HFFc6 (cell line): ENCODE measurements around the gene WDR82. TPM values are rescaled to one million over a fixed set of nuclear protein-coding genes. Genes with fewer than 3 reads are reported as not detected.

Source experiments
- DNase-seq: peaks from one replicate; pipeline ENCODE4 v3.0.0-alpha.2; 2018
- H3K27ac Mint-ChIP-seq: 2 replicates; pipeline ENCODE4 v1.8.0; 2020; ENCODE audit warnings: mild to moderate bottlenecking, mixed read lengths
- H3K27me3 Mint-ChIP-seq: 2 replicates; pipeline ENCODE4 v1.8.0; 2021; ENCODE audit warnings: mild to moderate bottlenecking, moderate library complexity, mixed read lengths; ENCODE audit not compliant: insufficient read depth
- H3K36me3 Mint-ChIP-seq: 2 replicates; pipeline ENCODE4 v1.8.0; 2021; ENCODE audit warnings: low read depth, mixed read lengths
- H3K4me1 Mint-ChIP-seq: 2 replicates; pipeline ENCODE4 v1.8.0; 2020; ENCODE audit warnings: low read depth, mixed read lengths
- H3K4me3 Mint-ChIP-seq: 2 replicates; pipeline ENCODE4 v1.8.0; 2020; ENCODE audit warnings: mild to moderate bottlenecking, moderate library complexity, mixed read lengths
- H3K9me3 Mint-ChIP-seq: 2 replicates; pipeline ENCODE4 v1.8.0; 2020; ENCODE audit warnings: mild to moderate bottlenecking, mixed read lengths
- CTCF ChIP-seq: fragments of 200-600 bp; sonication (generic); IDR thresholded peaks from 2 replicates; pipeline ENCODE4 v1.5.0; 2021; ENCODE audit warnings: antibody characterized with exemption, mild to moderate bottlenecking
- total RNA-seq, 6 experiments: library from RNA; stranded (reverse); fragmentation: NEBNext Ultra II Directional; extraction: Animal tissue kit (Norgen Biotek cat#: 25700); gene quantifications; 2 replicates in 1 of 6; 3 replicates in 5 of 6; pipeline ENCODE4 v1.2.3, GENCODE V29; 2021

Gene WDR82
- total RNA-seq, 6 experiments from 2014 or later = 55.2 to 62.0 (median 58.6) TPM

- Mint-ChIP-seq H3K4me3 (no peak overlapping the region), H3K27ac (no peak overlapping the region), H3K27me3 (peaks cover 4% of the 10 kb centered on the region), H3K9me3 (no peaks in the 10 kb centered on the region), H3K36me3 (peaks cover 6% of the 10 kb centered on the region; the same call in 1 of the 2 replicates), H3K4me1 (no peaks in the 10 kb centered on the region)
- no peak for DNase-seq
- no peak for TF ChIP-seq CTCF
Observed at GRCh38 chr3:52230461-52230860, 48.0 kb downstream of the WDR82 start.

DNA sequence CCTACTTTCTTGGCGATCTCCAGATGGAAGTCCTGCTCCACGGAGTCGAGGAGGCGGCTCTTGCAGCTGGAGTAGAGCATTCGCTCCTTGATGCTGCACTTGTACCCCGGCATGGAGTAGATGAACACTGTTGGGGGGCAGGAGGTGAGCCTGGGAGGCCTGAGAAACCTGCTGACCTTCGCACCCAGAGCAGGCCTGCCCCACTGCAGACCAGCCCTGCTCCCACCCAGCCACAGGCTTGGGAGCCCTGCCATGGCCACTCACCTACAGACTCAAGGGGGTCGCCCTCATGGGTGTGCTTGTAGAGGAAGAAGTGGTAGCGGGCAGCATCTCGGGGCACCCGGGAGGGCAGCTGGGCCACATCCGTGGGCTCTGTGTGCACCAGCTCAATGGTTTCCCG lies 48.8 kb downstream of the WDR82 start:
- Mint-ChIP-seq H3K4me1 (no peaks in the 10 kb centered on the region), H3K27me3 (peaks cover 4% of the 10 kb centered on the region), H3K4me3 (no peak overlapping the region), H3K27ac (no peak overlapping the region), H3K9me3 (no peaks in the 10 kb centered on the region), H3K36me3 (peaks cover 6% of the 10 kb centered on the region; the same call in 1 of the 2 replicates)
- no peak for DNase-seq
- no peak for TF ChIP-seq CTCF

DNA sequence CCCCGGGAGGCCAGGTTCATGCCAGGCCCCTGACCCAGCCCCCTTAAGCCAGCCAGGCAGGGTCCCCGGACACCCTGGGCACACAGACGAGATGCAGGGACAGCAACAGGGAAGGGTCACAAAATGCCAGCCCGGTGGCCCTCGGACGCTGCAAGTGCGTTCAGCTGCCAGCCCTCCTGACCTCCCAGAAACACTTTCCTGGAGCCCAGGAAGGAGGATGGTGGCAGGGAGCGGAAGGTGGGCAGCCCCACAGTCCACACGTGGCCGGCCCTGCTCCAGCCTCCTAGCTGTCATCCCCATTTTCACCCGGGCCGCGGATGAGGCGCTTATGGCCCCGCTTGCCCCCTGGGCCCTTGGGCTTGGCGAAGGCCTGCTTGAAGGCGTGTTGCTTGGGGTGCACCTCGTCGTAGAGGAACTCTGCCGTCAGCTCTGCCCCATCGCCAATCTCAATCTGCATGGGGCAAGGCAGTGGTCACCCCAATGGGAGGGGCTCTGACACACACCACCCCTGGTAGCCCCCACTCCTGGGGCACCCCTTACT lies 49.6 kb downstream of the WDR82 start:
- TF ChIP-seq CTCF = no peak
- Mint-ChIP-seq H3K27ac (no peak overlapping the region), H3K36me3 (peaks cover 6% of the 10 kb centered on the region; the same call in 1 of the 2 replicates), H3K4me1 (no peaks in the 10 kb centered on the region), H3K4me3 (no peak overlapping the region), H3K27me3 (peaks cover 4% of the 10 kb centered on the region), H3K9me3 (no peaks in the 10 kb centered on the region)
- DNase-seq = no peak

- peaks cover 4% of the 10 kb centered on the region for H3K27me3 Mint-ChIP-seq
- H3K9me3 Mint-ChIP-seq = no peaks in the 10 kb centered on the region
- H3K27ac Mint-ChIP-seq = no peak overlapping the region
- peaks cover 6% of the 10 kb centered on the region; the same call in 1 of the 2 replicates for H3K36me3 Mint-ChIP-seq
- no peak for DNase-seq
- no peak overlapping the region for H3K4me3 Mint-ChIP-seq
- no peak for TF ChIP-seq CTCF
- no peaks in the 10 kb centered on the region for H3K4me1 Mint-ChIP-seq
Observed at GRCh38 chr3:52228266-52228665, 50.2 kb downstream of the WDR82 start.

DNA sequence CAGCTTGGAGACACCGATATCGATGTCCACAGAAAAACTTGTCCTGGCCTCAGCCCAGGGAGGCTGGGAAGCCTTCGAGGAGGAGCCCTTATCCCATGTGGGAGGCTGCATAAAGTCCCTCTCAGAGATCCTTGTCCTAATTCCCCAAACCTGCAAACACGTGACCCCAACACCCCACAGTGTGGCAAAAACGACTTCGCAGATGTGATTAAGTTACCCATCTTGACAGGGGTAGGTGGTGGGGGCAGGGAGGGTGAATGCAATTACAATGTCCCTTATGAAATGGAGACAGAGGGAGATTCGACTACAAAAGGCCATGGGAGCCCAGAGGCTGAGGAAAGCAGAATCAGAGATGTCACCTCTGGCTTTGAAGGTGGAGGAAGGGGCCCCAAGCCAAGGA lies 50.7 kb downstream of the WDR82 start:
- no peaks in the 10 kb centered on the region for H3K4me1 Mint-ChIP-seq
- no peak overlapping the region for H3K27ac Mint-ChIP-seq
- DNase-seq = no peak
- no peak overlapping the region for H3K4me3 Mint-ChIP-seq
- H3K36me3 Mint-ChIP-seq = peaks cover 6% of the 10 kb centered on the region; the same call in 1 of the 2 replicates
- TF ChIP-seq CTCF = no peak
- H3K9me3 Mint-ChIP-seq = no peaks in the 10 kb centered on the region
- peaks cover 4% of the 10 kb centered on the region for H3K27me3 Mint-ChIP-seq
